ENCODE data around the gene RIMOC1. TPM values are rescaled to one million over a fixed set of nuclear protein-coding genes. Genes with fewer than 3 reads are reported as not detected.

RIMOC1 gene
- total and polyA plus RNA-seq, 8 donors, result 22.4 to 35.5 (median 26.9) TPM

DNA sequence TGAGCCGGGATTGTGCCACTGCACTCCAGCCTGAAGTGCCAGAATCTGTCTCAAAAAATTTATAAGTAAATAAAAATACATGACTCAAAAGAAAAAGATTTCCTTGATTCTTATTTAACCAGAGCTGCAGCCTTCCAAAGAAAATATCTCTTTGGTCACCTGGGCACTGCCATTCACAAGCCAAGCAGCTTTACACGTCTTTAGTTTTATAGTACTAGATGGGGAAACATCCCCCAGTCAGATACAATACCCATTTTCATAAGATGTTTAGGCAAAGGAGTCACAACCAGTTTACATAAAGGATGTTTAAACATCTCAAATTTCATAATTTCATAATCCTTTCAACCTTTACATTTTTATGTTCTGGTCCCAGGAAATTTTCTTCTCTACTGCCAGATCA, 20.2 kb upstream of the RIMOC1 start:
- H3K36me3 ChIP-seq, result no peaks in the 10 kb centered on the region
- H3K27me3 ChIP-seq, result no peaks in the 10 kb centered on the region
- H3K27ac ChIP-seq, result no peak overlapping the region
- intact Hi-C loops (cut with DNase I), result no loop called here
- no peaks in the 10 kb centered on the region for H3K4me1 ChIP-seq
- H3K4me3 ChIP-seq, result no peak overlapping the region
- TF ChIP-seq, protein P1, sequence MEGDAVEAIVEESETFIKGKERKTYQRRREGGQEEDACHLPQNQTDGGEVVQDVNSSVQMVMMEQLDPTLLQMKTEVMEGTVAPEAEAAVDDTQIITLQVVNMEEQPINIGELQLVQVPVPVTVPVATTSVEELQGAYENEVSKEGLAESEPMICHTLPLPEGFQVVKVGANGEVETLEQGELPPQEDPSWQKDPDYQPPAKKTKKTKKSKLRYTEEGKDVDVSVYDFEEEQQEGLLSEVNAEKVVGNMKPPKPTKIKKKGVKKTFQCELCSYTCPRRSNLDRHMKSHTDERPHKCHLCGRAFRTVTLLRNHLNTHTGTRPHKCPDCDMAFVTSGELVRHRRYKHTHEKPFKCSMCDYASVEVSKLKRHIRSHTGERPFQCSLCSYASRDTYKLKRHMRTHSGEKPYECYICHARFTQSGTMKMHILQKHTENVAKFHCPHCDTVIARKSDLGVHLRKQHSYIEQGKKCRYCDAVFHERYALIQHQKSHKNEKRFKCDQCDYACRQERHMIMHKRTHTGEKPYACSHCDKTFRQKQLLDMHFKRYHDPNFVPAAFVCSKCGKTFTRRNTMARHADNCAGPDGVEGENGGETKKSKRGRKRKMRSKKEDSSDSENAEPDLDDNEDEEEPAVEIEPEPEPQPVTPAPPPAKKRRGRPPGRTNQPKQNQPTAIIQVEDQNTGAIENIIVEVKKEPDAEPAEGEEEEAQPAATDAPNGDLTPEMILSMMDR (IDR thresholded peaks at IDR 0.05), result no peak
- ATAC-seq (no peak), DNase-seq (no peak)
- no peaks in the 10 kb centered on the region for H3K9me3 ChIP-seq

DNA sequence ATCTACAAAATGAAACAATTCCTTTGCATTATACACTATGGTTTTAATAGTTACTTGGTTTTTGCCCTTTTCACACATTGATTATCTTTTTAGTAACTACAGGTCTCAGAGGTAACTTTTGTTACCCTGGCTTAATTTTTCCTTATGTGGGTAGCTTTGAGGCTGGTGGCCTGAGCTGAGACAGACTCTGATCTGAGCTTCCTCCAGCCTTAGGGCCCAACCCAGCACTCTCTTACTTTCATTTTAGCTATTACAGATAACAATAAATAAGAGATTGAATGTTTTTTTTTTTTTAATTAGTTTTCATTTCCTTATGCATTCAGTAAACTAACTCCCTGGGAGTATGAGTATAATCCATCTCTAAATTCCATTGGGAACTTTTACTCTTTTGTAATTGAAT, 18.9 kb upstream of the RIMOC1 start:
- Histone ChIP-seq H3K27me3 (no peaks in the 10 kb centered on the region), H3K36me3 (no peaks in the 10 kb centered on the region), H3K4me3 (no peak overlapping the region), H3K9me3 (no peaks in the 10 kb centered on the region), H3K4me1 (no peaks in the 10 kb centered on the region), H3K27ac (no peak overlapping the region)
- ATAC-seq (no peak), DNase-seq (no peak)
- TF ChIP-seq, protein P1 (IDR thresholded peaks at IDR 0.05), result no peak
- intact Hi-C loops (cut with DNase I), result no loop called here

DNA sequence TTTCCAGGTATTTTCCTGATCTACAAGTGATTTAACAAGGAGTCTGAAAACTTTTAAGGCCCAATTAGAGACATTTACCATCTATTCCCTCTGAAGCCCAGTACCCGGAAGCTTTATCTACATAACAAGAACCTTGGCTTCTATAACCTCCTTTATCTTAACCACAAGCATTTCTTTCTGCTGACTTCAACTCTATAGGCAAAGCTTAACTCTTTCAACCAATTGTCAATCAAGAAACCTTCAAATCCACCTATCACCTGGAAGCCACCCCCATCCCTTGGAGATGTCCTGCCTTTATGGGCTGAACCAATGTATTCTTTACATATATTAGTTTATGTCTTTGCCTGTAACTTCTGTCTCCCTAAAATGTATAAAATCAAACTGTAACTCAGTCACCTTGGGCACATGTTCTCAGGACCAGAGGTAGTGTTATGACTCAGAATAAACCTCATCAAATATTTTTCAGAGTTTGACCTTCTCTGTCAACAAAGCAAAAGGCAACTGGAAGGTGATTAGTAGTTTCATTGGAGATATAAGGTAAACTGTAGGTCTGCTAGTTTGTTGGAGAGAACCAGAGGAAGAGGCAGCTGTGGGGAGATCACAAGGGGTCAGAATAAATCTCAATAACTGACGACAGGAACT, 13.0 kb upstream of the RIMOC1 start:
- Histone ChIP-seq H3K4me1 (no peaks in the 10 kb centered on the region), H3K27ac (no peak overlapping the region), H3K36me3 (no peaks in the 10 kb centered on the region), H3K4me3 (no peak overlapping the region), H3K9me3 (no peaks in the 10 kb centered on the region), H3K27me3 (peaks cover 3 to 9% of the 10 kb centered on the region in 2 donors)
- TF ChIP-seq, protein P1 (IDR thresholded peaks at IDR 0.05), result no peak
- ATAC-seq (no peak), DNase-seq (no peak)
- intact Hi-C loops (cut with DNase I), result no loop called here

DNA sequence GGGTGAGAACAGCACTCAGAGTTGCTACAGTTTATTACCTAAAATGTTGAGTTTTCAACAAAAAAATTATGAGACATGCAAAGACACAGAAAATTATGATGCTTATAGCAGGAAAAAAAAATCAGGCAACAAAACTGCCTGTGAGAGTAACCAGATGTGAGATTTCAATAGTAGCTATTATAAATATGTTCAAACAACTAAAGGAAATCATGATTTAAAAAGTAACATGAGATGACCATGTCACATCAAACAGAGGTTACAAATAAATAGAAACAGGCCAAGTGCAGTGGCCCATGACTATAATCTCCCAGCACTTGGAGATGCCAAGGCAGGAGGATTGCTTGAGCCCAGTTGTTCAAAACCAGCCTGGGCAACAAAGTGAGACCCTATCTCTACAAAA, 12.1 kb upstream of the RIMOC1 start:
- TF ChIP-seq, protein P1 (IDR thresholded peaks at IDR 0.05), result no peak
- Histone ChIP-seq H3K36me3 (no peaks in the 10 kb centered on the region), H3K4me1 (no peaks in the 10 kb centered on the region), H3K4me3 (no peak overlapping the region), H3K27ac (no peak overlapping the region), H3K9me3 (no peaks in the 10 kb centered on the region), H3K27me3 (peaks cover 3 to 16% of the 10 kb centered on the region in 2 donors)
- no peak for DNase-seq
- no peak for ATAC-seq
- intact Hi-C loops (cut with DNase I), result no loop called here

DNA sequence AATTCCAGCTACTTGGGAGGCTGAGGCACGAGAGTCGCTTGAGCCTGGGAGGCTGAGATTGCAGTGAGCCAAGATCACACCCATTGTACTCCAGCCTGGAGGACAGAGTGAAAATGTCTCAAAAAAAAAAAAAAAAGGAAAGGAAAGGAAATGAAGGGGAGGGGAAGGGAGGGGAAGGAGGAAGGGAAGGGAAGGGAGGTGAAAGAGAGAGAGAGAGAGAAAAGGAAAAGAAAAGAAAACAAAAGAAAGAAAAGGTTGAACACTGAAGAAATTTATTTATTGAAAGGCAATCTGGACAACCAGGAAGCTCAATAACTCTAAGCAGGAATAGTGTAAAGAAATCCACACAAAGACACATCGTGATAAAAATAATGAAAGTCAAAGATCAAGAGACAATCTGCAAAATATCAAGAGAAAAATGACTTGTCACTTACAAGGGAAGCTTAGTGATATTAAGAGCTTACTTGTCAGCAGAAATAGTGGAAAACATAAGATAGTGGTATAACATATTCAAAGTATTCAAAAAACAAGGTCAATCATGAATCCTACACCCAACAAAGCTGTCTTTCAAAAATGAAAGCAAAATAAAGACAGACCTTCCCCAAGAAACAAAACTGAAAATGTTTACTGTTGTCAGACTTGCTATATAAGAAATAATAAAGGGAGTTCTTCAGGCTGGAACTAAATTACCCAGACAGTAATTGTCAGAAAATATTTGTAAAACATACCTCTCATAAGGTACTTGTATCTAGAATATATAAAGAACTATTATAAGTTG, 10.9 kb upstream of the RIMOC1 start:
- Histone ChIP-seq H3K4me3 (no peak overlapping the region), H3K9me3 (no peaks in the 10 kb centered on the region), H3K27ac (no peak overlapping the region), H3K4me1 (no peaks in the 10 kb centered on the region), H3K36me3 (no peaks in the 10 kb centered on the region), H3K27me3 (peaks cover 3 to 18% of the 10 kb centered on the region in 2 donors)
- TF ChIP-seq, protein P1 (IDR thresholded peaks at IDR 0.05), result no peak
- DNase-seq (no peak), ATAC-seq (no peak)
- intact Hi-C loops (cut with DNase I), result no loop called here
